H1 (cell line): ENCODE measurements around the gene HIBCH. TPM values are rescaled to one million over a fixed set of nuclear protein-coding genes. Genes with fewer than 3 reads are reported as not detected.

Experiments
- CTCF ChIA-PET: fragments of 300-600 bp; sonication (Branson Sonifier 250); formaldehyde crosslinking; loops from one replicate; lab custom pipeline; 2021; ENCODE audit not compliant: partially characterized antibody; lab: Charles Lee
- POLR2A ChIA-PET: fragments of 300-600 bp; sonication (Branson Sonifier 250); formaldehyde crosslinking; loops from one replicate; lab custom pipeline; 2021; ENCODE audit warnings: inconsistent platforms; ENCODE audit not compliant: partially characterized antibody; lab: Charles Lee
- DNase-seq, 2 experiments: peaks; one replicate each; pipeline versions ENCODE4 v3.0.0 to v3.0.0-alpha.2; 2010 to 2022; ENCODE audit warnings: low spot score in 2 of 2, low read depth in 1 of 2, mixed read lengths in 1 of 2
- FAIRE-seq: peaks from 2 replicates; lab custom pipeline; 2011; peaks lifted over from hg19 to GRCh38; lab: Jason Lieb, UNC
- H2AFZ ChIP-seq: 2 replicates; pipeline ENCODE4 v1.8.1; 2012; ENCODE audit warnings: low read length, inconsistent platforms
- H2AK5ac ChIP-seq: 2 replicates; pipeline ENCODE4 v1.6.1; 2013; ENCODE audit warnings: low read depth, low read length
- H2BK120ac ChIP-seq: replicated peaks from 2 replicates; pipeline ENCODE3; 2013; ENCODE audit warnings: low read depth, low read length, inconsistent platforms
- H2BK12ac ChIP-seq: 2 replicates; pipeline ENCODE4 v1.6.1; 2013; ENCODE audit warnings: low read depth, low read length
- H2BK15ac ChIP-seq: 2 replicates; pipeline ENCODE4 v1.6.1; 2013; ENCODE audit warnings: low read length
- H2BK20ac ChIP-seq: 2 replicates; pipeline ENCODE4 v1.6.1; 2013; ENCODE audit warnings: low read length
- H2BK5ac ChIP-seq: 2 replicates; pipeline ENCODE4 v1.6.1; 2013; ENCODE audit warnings: low read depth, low read length
- H3K14ac ChIP-seq: 2 replicates; pipeline ENCODE4 v1.6.1; 2013; ENCODE audit warnings: inconsistent platforms; ENCODE audit not compliant: insufficient read length
- H3K18ac ChIP-seq: 2 replicates; pipeline ENCODE4 v1.6.1; 2013; ENCODE audit warnings: low read length; ENCODE audit errors: extremely low read depth
- H3K23ac ChIP-seq: 2 replicates; pipeline ENCODE4 v1.6.1; 2013; ENCODE audit warnings: inconsistent platforms; ENCODE audit not compliant: insufficient read length
- H3K23me2 ChIP-seq: 2 replicates; pipeline ENCODE4 v1.6.1; 2013; ENCODE audit warnings: low read depth, low read length
- H3K27ac ChIP-seq: 2 replicates; pipeline ENCODE4 v1.6.1; 2011; ENCODE audit warnings: low read depth, low read length, inconsistent platforms
- H3K27me3 ChIP-seq, 4 experiments: replicated peaks in 1 of 4; 1 replicate in 1 of 4; 2 replicates in 3 of 4; pipeline versions ENCODE4 v1.6.1 to v1.8.1; 2011 to 2013; ENCODE audit warnings: low read length in 3 of 4, mild to moderate bottlenecking in 3 of 4, inconsistent platforms in 2 of 4, mixed read lengths in 2 of 4, moderate library complexity in 1 of 4; ENCODE audit not compliant: control insufficient read depth in 3 of 4, insufficient read depth in 3 of 4; ENCODE audit errors: extremely low read depth in 1 of 4
- H3K36me3 ChIP-seq, 4 experiments: 2 replicates each; pipeline versions ENCODE4 v1.6.1 to v1.8.1; 2011 to 2013; ENCODE audit warnings: mild to moderate bottlenecking in 4 of 4, low read length in 3 of 4, moderate library complexity in 2 of 4, control low read depth in 1 of 4, inconsistent platforms in 1 of 4; ENCODE audit not compliant: insufficient read depth in 4 of 4, control insufficient read depth in 2 of 4
- H3K4ac ChIP-seq: replicated peaks from 2 replicates; pipeline ENCODE3; 2013; ENCODE audit warnings: low read length, low read depth, mixed read lengths, inconsistent platforms; ENCODE audit not compliant: insufficient read length
- H3K4me1 ChIP-seq, 4 experiments: replicated peaks in 1 of 4; 1 replicate in 1 of 4; 2 replicates in 3 of 4; pipeline versions ENCODE4 v1.6.1 to v1.8.1; 2011 to 2013; ENCODE audit warnings: low read length in 3 of 4, inconsistent platforms in 2 of 4, mixed read lengths in 1 of 4; ENCODE audit not compliant: insufficient read depth in 4 of 4, control insufficient read depth in 3 of 4
- H3K4me2 ChIP-seq, 2 experiments: 2 replicates each; pipeline versions ENCODE4 v1.6.1 to v1.8.1; 2011 to 2013; ENCODE audit warnings: low read depth in 2 of 2, low read length in 2 of 2, control low read depth in 1 of 2, inconsistent platforms in 1 of 2, mild to moderate bottlenecking in 1 of 2; ENCODE audit not compliant: insufficient read depth in 1 of 2
- H3K4me3 ChIP-seq, 4 experiments: fragments of 200-600, 300-600 bp in 1 of 4; sonication (generic), shearing (Covaris generic), sonication (Bioruptor Twin) in 1 of 4; 2 replicates each; pipeline versions ENCODE4 v1.5.1 to v1.8.1; 2011 to 2016; ENCODE audit warnings: low read length in 4 of 4, low read depth in 3 of 4, control low read depth in 2 of 4, inconsistent platforms in 2 of 4, mild to moderate bottlenecking in 2 of 4, mixed read lengths in 1 of 4, moderate library complexity in 1 of 4; ENCODE audit not compliant: insufficient read depth in 2 of 4; ENCODE audit errors: extremely low read depth in 1 of 4
- H3K56ac ChIP-seq: replicated peaks from 2 replicates; pipeline ENCODE3; 2013; ENCODE audit warnings: low read depth, mild to moderate bottlenecking, mixed read lengths, low read length, inconsistent platforms; ENCODE audit not compliant: insufficient read length
- H3K79me1 ChIP-seq: 2 replicates; pipeline ENCODE4 v1.6.1; 2013; ENCODE audit warnings: low read depth, low read length, control low read depth
- H3K79me2 ChIP-seq, 2 experiments: 2 replicates each; pipeline versions ENCODE4 v1.6.1 to v1.8.1; 2012 to 2013; ENCODE audit warnings: low read length in 2 of 2, mild to moderate bottlenecking in 2 of 2, inconsistent platforms in 1 of 2; ENCODE audit not compliant: insufficient read depth in 2 of 2, control insufficient read depth in 1 of 2
- H3K9ac ChIP-seq, 4 experiments: replicated peaks in 1 of 4; 1 replicate in 1 of 4; 2 replicates in 3 of 4; pipeline versions ENCODE4 v1.6.1 to v1.8.1; 2011 to 2013; ENCODE audit warnings: low read depth in 3 of 4, low read length in 3 of 4, control low read depth in 2 of 4, mild to moderate bottlenecking in 2 of 4, moderate library complexity in 2 of 4, inconsistent platforms in 1 of 4; ENCODE audit errors: extremely low read depth in 1 of 4
- H3K9me3 ChIP-seq, 2 experiments: 2 replicates each; pipeline versions ENCODE4 v1.6.1 to v1.8.1; 2012 to 2013; ENCODE audit warnings: mild to moderate bottlenecking in 2 of 2, moderate library complexity in 2 of 2, control low read depth in 1 of 2, inconsistent platforms in 1 of 2, low read depth in 1 of 2, low read length in 1 of 2, mixed read lengths in 1 of 2; ENCODE audit not compliant: insufficient read depth in 2 of 2
- H4K20me1 ChIP-seq, 2 experiments: replicated peaks in 1 of 2; 2 replicates each; pipeline versions ENCODE3 to v1.8.1; 2011 to 2013; ENCODE audit warnings: inconsistent platforms in 2 of 2, low read length in 2 of 2, mild to moderate bottlenecking in 1 of 2; ENCODE audit not compliant: insufficient read depth in 2 of 2, control insufficient read depth in 1 of 2
- H4K5ac ChIP-seq: 2 replicates; pipeline ENCODE4 v1.6.1; 2013; ENCODE audit warnings: low read length, low read depth, mixed read lengths, inconsistent platforms; ENCODE audit not compliant: insufficient read length
- H4K8ac ChIP-seq: 2 replicates; pipeline ENCODE4 v1.8.0; 2013; ENCODE audit warnings: mild to moderate bottlenecking, moderate library complexity, low read length, inconsistent platforms; ENCODE audit not compliant: insufficient read depth; ENCODE audit errors: extremely low read depth
- H4K91ac ChIP-seq: replicated peaks from 2 replicates; pipeline ENCODE3; 2013; ENCODE audit warnings: low read length, mixed read lengths, inconsistent platforms; ENCODE audit not compliant: insufficient read length
- ASH2L ChIP-seq: fragments of 200-600, 300-600 bp; sonication (generic); IDR thresholded peaks from one replicate; pipeline ENCODE4 v1.7.1; 2017; ENCODE audit warnings: low read length
- ATF2 ChIP-seq: IDR thresholded peaks from 2 replicates; pipeline ENCODE4 v1.6.1; 2012; ENCODE audit warnings: low read length, inconsistent platforms
- CTBP2 ChIP-seq: IDR thresholded peaks from 2 replicates; pipeline ENCODE4 v1.7.0; 2011; ENCODE audit warnings: borderline replicate concordance, mild to moderate bottlenecking, moderate library complexity, mixed read lengths, low read length; ENCODE audit not compliant: insufficient read depth, insufficient read length
- CTCF ChIP-seq, 3 experiments: IDR thresholded peaks; 1 replicate in 2 of 3; 2 replicates in 1 of 3; pipeline versions ENCODE4 v1.5.1 to v1.6.1; 2011; ENCODE audit warnings: low read length in 3 of 3, mild to moderate bottlenecking in 3 of 3, inconsistent platforms in 2 of 3, low read depth in 1 of 3, moderate library complexity in 1 of 3; ENCODE audit not compliant: insufficient read depth in 1 of 3; ENCODE audit errors: control extremely low read depth in 1 of 3
- FOSL1 ChIP-seq: IDR thresholded peaks from 2 replicates; pipeline ENCODE4 v1.6.1; 2011; ENCODE audit warnings: mild to moderate bottlenecking, low read depth, low read length, moderate library complexity; ENCODE audit not compliant: insufficient read depth
- JUN ChIP-seq: IDR thresholded peaks from 2 replicates; pipeline ENCODE4 v1.6.1; 2011; ENCODE audit warnings: low read depth, mild to moderate bottlenecking, improper control_type of control experiment, low read length
- PHF8 ChIP-seq: fragments of 200-600 bp; sonication (generic); conservative IDR thresholded peaks from 2 replicates; pipeline ENCODE4 v1.7.1; 2012; ENCODE audit warnings: low read depth, mild to moderate bottlenecking, inconsistent platforms, low read length, moderate library complexity
- POLR2A ChIP-seq, 2 experiments: IDR thresholded peaks; 1 replicate in 1 of 2; 2 replicates in 1 of 2; pipeline ENCODE4 v1.6.1; 2011; ENCODE audit warnings: low read depth in 2 of 2, low read length in 2 of 2, mild to moderate bottlenecking in 2 of 2; ENCODE audit errors: control extremely low read depth in 1 of 2
- RBBP5 ChIP-seq: IDR thresholded peaks from 2 replicates; pipeline ENCODE4 v1.7.1; 2012; ENCODE audit warnings: low read depth, mild to moderate bottlenecking, inconsistent platforms, low read length, moderate library complexity, borderline replicate concordance
- SP2 ChIP-seq: IDR thresholded peaks from 2 replicates; pipeline ENCODE4 v1.6.1; 2012; ENCODE audit warnings: mild to moderate bottlenecking, low read length, inconsistent platforms
- ZNF274 ChIP-seq: IDR thresholded peaks from 2 replicates; pipeline ENCODE4 v1.7.0; 2012; ENCODE audit warnings: low read length, borderline replicate concordance; ENCODE audit errors: extremely low read depth
- polyA plus RNA-seq, 7 experiments: library from polyadenylated mRNA; depleted of rRNA in 3 of 7; stranded (reverse) in 5 of 7; unstranded in 2 of 7; fragments of >200 nt in 5 of 7; fragments of 200-250 nt in 2 of 7; gene quantifications; 1 replicate in 5 of 7; 2 replicates in 1 of 7; 4 replicates in 1 of 7; pipeline versions ENCODE4 v1.2.1 to v1.2.3, GENCODE V29; 2011 to 2013; ENCODE audit warnings: missing spikeins in 2 of 7, mixed read lengths in 2 of 7
- total RNA-seq: library from RNA; stranded (reverse); fragmentation: NEBNext Ultra II Directional; extraction: Animal tissue kit (Norgen Biotek cat#: 25700); gene quantifications from 2 replicates; pipeline ENCODE4 v1.2.1, GENCODE V29; 2021

Gene HIBCH
- total and polyA plus RNA-seq, 2 of the 8 experiments (the other 6 are each of a cell fraction or from before 2014, with no cell fraction given), result 7.5 to 31.8 TPM

GRCh38 chr2:190202018-190202417 lies 117.6 kb downstream of the HIBCH start:
- Histone ChIP-seq H2BK12ac (no peak overlapping the region), H3K27ac (no peak overlapping the region), H3K36me3 (peaks cover 0 to 6% (median 2%) of the 10 kb centered on the region in 4 experiments; a peak in 3 of 8 replicates), H4K91ac (no peak overlapping the region), H3K4ac (no peak overlapping the region), H3K23ac (no peak overlapping the region), H2BK20ac (no peak overlapping the region), H3K23me2 (no peaks in the 10 kb centered on the region), H2AFZ (no peak overlapping the region), H3K9ac (no peak overlapping the region), H3K9me3 (no peaks in the 10 kb centered on the region), H3K56ac (no peak overlapping the region), H2BK120ac (no peak overlapping the region), H3K79me1 (no peaks in the 10 kb centered on the region), H3K4me3 (no peak overlapping the region), H3K14ac (no peak overlapping the region), H4K8ac (no peak overlapping the region), H4K20me1 (no peaks in the 10 kb centered on the region), H2BK5ac (no peak overlapping the region), H4K5ac (no peak overlapping the region), H3K4me2 (no peak overlapping the region), H2BK15ac (no peak overlapping the region), H3K27me3 (no peaks in the 10 kb centered on the region), H3K4me1 (no peaks in the 10 kb centered on the region), H3K79me2 (no peaks in the 10 kb centered on the region), H3K18ac (no peak overlapping the region), H2AK5ac (no peak overlapping the region)
- POLR2A ChIA-PET, result no interaction called here
- no peak for FAIRE-seq
- CTCF ChIA-PET, result interaction anchor here (1.9 kb wide), 1 partner anchor 74 kb away, joined by 7 read pairs; no protein-coding TSS in a partner anchor
- DNase-seq, result no peak
- no peak for TF ChIP-seq ZNF274
- no peak for TF ChIP-seq ATF2
- no peak for TF ChIP-seq CTBP2
- no peak for TF ChIP-seq FOSL1
- TF ChIP-seq CTCF (IDR thresholded peaks at IDR 0.05; ENCODE audit: control extremely low read depth in 1 of 3, insufficient read depth in 1 of 3, low read depth in 1 of 3, low read length in 3 of 3), result no peak
- TF ChIP-seq RBBP5, result no peak
- no peak for TF ChIP-seq SP2
- TF ChIP-seq POLR2A (IDR thresholded peaks at IDR 0.05; ENCODE audit: control extremely low read depth in 1 of 2, low read depth in 2 of 2, low read length in 2 of 2), result no peak
- no peak for TF ChIP-seq PHF8
- no peak for TF ChIP-seq JUN
- TF ChIP-seq ASH2L, result no peak
